OCI-M2 (cell line): Measurements from ENCODE around the gene CNGA1.
"Not testable (repeated sequence)": the region's sequence is repeated elsewhere in the genome, so short reads cannot be mapped to it uniquely, and the experiment has no call there.

ENCODE experiments used
- DNase-seq: peaks from one replicate; lab custom pipeline; 2025; ENCODE audit not compliant: unreplicated experiment; lab: John Stamatoyannopoulos, UW

The CNGA1 gene

GRCh38 chr4:47974566-47974965 is 41.9 kb downstream of the CNGA1 start:
- DNase-seq: no peak

- DNase-seq: no peak
Measured at GRCh38 chr4:47972721-47973120, 43.8 kb downstream of the CNGA1 start.

- no peak for DNase-seq
Measured at GRCh38 chr4:47972181-47972580, 44.3 kb downstream of the CNGA1 start.

GRCh38 chr4:47968847-47969246 is 47.6 kb downstream of the CNGA1 start:
- DNase-seq: no peak

GRCh38 chr4:47954677-47955076 is 61.8 kb downstream of the CNGA1 start:
- no peak for DNase-seq

- DNase-seq: no peak
Measured at GRCh38 chr4:47954245-47954644, 62.2 kb downstream of the CNGA1 start.

GRCh38 chr4:47945930-47946726 is 70.4 kb downstream of the CNGA1 start:
- DNase-seq: no peak

GRCh38 chr4:47942081-47942819 is 74.2 kb downstream of the CNGA1 start:
- DNase-seq: no peak

- DNase-seq: no peak
Measured at GRCh38 chr4:47939456-47939855, 77.0 kb downstream of the CNGA1 start.

- no peak for DNase-seq
Measured at GRCh38 chr4:47936336-47936735, 80.1 kb downstream of the CNGA1 start.

GRCh38 chr4:47933840-47934239 is 82.6 kb downstream of the CNGA1 start:
- DNase-seq: no peak

- no peak for DNase-seq
Measured at GRCh38 chr4:47930971-47931804, 85.3 kb downstream of the CNGA1 start.

GRCh38 chr4:47929682-47930201 is 86.7 kb downstream of the CNGA1 start:
- no peak for DNase-seq

- no peak for DNase-seq
Measured at GRCh38 chr4:47926667-47927258, 89.7 kb downstream of the CNGA1 start.

GRCh38 chr4:47923261-47923608 is 93.2 kb downstream of the CNGA1 start:
- not testable (repeated sequence) for DNase-seq

- not testable (repeated sequence) for DNase-seq
Measured at GRCh38 chr4:47922436-47923260, 93.8 kb downstream of the CNGA1 start.

GRCh38 chr4:47917163-47917562 is 99.3 kb downstream of the CNGA1 start:
- not testable (repeated sequence) for DNase-seq

GRCh38 chr4:47915378-47915777 is 101.1 kb downstream of the CNGA1 start:
- DNase-seq: no peak

- DNase-seq: no peak
Measured at GRCh38 chr4:47914926-47915237, 101.6 kb downstream of the CNGA1 start.

- peak; percentile 44 for DNase-seq
Measured at GRCh38 chr4:47914220-47914925, 102.1 kb downstream of the CNGA1 start, which contains the start of gene NFXL1. NFXL1 (minus strand) TSS chr4:47914583; CDS start chr4:47914203, 380 bp downstream.
